KG1 (cell line): ENCODE results near the gene PKP1.

ENCODE experiments used
- DNase-seq: peaks from one replicate; lab custom pipeline; 2025; lab: John Stamatoyannopoulos, UW

Gene PKP1

GRCh38 chr1:201260648-201261311 lies 22.5 kb upstream of the PKP1 start:
- no peak for DNase-seq

GRCh38 chr1:201261771-201262547 lies 21.3 kb upstream of the PKP1 start:
- DNase-seq = no peak

DNA sequence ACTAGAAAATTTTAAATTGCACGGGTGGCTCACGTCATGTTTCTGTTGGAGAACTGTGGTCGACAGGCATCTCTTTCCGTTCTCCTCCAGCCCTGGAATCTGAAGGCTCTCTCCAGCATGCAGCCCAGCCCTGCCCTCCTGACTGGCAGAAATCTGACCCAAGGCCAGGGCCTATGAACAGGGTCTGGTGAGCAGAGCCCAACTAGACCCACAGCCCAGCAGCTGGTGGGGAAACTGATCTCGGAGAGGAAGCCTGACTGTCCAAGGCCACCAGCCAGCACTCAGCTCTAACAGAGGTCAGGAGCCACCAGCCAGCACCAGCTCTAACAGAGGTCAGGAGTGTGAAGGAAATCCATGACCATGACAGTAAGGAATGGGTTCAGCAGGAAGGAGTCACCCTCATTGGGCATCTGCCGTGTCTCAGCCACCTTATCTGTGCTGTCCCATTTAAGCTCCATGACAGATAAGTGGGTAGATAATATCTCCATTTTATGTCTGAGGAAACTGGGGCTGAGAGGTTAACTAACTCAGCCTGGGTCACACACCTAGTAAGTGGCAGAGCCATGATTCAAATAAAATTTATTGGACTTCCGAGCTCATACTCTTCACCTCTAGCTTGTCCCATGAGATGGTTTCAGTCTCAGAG lies 20.2 kb upstream of the PKP1 start:
- no peak for DNase-seq

DNA sequence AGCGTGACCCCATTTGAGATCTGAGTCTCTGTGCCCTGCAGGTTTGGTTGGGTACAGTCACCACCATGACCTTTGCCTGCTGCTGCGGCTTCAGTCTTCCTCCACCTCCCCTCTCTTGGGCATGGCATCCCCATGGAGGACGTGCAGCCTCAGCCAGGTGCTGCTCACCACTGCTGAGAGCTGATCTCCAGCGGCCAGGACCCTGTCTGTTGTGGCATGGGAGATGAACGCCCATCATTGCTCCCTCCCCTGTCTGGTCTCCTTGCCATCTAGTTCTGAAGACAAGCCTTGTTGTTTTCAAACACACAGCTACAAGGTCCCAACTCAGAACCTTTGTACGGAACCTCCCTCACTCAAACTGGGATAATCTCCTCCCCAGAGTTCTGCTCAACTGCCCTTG lies 19.2 kb upstream of the PKP1 start:
- no peak for DNase-seq

- DNase-seq = no peak
These were observed 18.8 kb upstream of the PKP1 start for GRCh38 chr1:201264554-201264953.

DNA sequence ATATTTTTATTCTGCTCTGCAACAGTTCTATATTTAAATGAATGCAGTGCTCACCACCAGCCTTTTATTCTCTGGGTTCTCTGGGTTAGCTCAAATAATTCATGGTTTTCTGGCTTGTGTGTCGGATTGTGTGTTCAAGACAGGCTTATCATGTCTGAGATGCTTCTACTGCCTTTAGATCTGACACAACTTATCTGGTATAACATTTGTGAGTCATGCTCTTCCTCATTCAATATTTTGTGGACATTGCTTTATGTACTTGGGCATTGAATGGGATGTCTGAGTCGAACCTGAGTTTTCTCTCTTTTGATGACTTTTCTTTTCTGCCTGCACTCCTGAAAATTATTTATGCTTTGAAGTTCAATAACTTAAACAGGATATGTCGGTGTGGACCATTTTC lies 17.6 kb upstream of the PKP1 start:
- DNase-seq = no peak

DNA sequence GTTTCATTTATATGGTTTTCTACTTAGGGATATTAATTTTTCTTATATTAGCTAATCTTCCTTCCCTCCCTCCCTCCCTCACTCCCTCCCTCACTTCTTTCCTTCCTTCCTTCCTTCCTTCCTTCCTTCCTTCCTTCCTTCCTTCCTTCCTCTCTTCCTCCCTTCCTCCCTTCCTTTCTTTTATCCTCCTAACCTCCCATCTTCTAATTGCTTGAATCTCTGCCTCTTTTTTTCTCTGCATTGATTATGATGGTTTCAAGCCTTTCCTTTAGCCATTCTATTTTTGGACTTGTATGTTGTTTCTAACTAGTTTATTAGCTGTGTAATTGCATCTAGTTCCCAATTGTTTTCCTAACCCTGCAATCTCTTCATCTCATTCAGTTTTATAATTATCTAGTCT lies 17.0 kb upstream of the PKP1 start:
- DNase-seq = no peak

DNA sequence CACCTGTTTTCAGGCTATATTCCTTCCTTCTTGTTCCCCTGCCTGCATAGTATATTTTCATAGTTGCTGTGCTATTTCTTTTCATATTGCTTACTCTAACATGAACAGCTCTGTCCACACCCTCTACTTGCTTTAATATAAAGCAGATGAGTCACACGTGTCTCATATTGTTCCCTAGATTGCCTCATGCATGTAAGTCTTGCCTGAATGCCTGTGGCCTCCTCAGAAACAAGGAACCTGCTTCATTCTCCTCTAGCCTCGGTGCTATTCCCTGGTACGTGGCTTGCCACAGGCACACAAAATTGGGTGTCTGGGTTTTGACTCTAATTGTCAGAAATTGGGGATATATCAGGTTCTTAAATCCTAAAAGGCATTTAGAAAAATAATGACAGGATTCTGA lies 16.5 kb upstream of the PKP1 start:
- no peak for DNase-seq

DNA sequence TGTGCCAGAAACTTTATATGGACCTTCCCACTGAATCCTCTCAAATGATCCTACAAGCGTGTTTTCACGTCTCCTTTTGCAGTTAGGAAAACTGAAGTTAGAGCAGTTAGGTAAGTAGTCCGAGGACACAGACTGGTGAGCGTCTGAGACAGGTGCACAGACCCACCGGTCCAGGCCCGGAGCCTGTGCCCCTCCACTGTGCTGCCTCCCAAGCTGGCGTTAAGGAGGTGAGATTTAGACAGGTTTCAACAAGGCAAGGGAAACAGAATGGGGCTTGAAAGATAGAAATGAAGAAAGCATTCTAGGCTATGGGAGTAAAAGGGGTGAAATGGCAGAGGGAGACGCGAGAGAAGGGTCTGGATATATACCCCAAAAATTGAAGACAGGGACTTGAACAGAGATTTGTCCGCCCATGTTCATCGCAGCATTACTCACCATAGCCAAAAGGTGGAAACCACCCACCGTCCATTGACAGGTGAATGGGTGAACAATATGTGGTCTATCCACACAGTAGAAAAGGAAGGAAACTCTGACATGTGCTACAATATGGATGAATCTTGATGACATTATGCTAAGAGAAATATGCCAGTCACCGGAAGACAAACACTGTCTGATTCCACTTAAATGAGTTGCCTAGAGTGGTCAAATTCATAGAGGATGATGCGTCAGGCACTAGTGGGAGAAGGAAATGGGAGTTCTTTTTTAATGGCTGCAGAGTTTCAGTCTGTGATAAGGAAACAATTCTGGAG lies 15.7 kb upstream of the PKP1 start:
- no peak for DNase-seq

- no peak for DNase-seq
These were observed 14.6 kb upstream of the PKP1 start for GRCh38 chr1:201268604-201269151.

DNA sequence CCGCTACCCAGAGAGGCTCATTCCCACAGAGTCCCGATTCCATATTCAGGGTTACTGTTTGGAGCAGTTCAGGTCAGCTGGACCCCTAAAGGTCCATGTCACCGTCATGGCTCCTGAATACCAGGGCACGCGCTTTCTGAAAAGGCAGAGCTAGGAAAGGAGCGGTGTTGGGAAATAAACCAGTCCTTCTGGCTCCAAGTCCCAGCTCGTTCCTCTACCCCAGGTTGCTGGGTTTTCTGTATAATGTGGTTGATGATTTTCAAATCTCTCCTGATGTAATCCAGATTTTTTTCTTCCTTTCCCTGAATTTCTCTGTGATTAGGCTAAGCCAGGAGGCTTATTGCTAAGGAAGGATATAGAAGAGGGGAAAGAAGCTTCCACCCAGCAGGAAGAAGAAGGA lies 14.0 kb upstream of the PKP1 start:
- DNase-seq = no peak

- DNase-seq = no peak
These were observed 13.4 kb upstream of the PKP1 start for GRCh38 chr1:201269900-201270410.

DNA sequence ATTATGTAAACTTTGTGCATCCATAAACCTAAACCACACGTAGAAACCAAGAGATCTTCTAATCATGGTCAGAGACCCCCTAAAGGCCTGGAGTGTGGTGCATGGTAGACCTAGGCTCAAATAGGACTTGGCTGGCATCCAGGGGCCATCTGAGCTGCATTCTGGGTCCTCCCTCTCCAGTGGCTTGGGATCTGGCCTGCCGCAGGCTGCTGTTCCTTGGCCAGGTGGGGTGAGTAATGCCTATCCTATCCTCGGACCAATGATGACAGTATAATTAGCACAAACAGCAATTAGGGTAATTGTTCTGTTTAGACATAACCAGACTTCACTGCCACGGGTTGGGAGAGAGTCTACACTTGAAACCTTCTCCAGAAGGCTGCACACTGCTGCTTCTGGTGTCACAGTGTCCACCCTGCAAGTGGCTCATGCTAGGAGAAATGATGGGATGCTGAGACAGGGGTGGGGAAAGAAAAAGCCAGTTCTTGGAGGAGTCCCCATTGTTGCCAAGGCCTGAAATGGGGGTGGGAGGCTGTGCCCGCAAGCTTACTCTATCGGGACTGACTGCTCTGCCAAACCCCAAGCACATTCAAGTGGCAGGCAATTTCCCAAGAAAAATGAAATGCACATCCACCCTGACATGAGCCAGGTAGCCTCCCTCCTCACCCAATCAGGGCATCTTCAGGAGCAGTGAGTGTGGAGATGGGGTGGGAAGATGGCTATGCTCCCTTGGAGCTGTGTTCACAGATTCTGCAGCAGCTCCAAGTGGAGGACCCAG lies 12.5 kb upstream of the PKP1 start:
- DNase-seq = no peak

GRCh38 chr1:201272799-201273198 lies 10.5 kb upstream of the PKP1 start:
- no peak for DNase-seq

DNA sequence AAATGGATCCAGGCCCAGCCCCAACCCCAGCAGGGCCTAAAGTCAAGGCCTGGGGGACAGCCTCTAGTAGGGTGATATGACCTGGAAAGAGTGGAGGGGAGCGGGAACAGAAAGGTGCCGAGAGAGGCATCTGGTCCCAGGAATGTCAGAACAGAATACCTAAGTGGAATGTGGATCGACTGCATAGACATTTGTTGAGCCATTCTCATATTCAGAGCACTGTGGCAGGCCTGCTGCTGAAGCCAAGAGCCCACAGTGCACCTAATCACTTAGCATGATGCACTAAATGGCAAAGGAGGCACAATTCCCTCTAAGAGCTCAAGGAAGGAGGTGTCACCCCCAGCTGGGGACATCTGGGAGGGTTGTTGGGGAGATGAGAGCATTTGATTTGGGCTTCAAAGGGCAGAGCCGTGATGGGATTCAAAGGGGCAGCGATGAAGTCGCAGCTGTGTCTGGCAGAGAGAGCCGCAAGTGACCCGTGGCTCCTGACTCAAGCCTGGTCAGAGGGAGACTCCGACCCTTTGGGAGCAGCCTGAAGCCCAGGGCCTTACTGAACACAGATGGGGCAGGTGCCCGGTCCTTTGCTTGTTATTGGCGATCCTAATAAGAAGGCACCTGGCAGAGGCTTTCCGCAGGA lies 8.6 kb upstream of the PKP1 start:
- DNase-seq = no peak

DNA sequence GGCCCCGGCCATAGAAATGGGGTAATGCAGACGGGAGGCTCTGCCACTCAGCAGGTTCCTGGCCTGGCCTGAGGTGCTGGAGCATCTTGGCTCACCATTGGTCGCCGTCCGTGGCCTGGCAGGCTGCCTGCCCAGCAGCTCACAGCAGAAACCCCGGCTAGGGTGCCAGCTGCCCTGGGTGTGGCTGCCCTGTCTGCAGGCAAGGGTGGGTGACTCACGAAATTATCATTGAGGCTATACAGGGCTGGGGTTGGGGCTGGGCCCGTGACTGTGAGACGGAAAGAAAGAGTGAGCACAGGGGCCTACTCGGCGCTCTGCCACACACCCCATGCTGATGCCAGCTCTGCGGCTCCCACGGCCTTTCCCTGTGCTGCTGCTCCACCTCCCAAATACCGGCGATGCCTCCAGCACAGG lies 8.0 kb upstream of the PKP1 start:
- DNase-seq = no peak

- DNase-seq = no peak
These were observed 6.4 kb upstream of the PKP1 start for GRCh38 chr1:201276891-201277290.

DNA sequence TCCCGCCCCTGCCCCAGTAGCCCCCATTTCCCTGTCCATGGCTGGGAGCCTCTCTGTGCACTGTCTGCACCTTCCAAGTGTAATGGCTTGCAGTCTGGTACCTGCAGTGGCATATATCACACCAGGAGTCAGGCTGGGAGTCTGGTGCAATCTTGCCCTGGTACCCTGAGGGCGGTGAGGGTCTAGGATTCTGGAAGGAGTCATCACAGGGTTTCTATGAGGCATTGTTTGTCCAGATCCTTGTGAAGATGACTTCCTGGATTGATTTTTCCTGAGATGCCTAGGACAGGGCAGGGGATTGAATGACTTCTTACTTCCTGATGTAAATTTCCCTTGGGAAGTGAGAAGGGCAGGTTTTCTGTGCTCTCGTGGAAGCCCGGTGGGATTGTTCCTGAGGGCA lies 5.9 kb upstream of the PKP1 start:
- DNase-seq = no peak

GRCh38 chr1:201279313-201279712 lies 4.0 kb upstream of the PKP1 start:
- no peak for DNase-seq

- no peak for DNase-seq
These were observed 2.4 kb upstream of the PKP1 start for GRCh38 chr1:201280884-201281283.

- no peak for DNase-seq
These were observed 1.7 kb upstream of the PKP1 start for GRCh38 chr1:201281573-201281972.
